ENCODE results near the gene OR2T12. TPM values are rescaled to one million over a fixed set of nuclear protein-coding genes. Genes with fewer than 3 reads are reported as not detected.

OR2T12 gene, protein sequence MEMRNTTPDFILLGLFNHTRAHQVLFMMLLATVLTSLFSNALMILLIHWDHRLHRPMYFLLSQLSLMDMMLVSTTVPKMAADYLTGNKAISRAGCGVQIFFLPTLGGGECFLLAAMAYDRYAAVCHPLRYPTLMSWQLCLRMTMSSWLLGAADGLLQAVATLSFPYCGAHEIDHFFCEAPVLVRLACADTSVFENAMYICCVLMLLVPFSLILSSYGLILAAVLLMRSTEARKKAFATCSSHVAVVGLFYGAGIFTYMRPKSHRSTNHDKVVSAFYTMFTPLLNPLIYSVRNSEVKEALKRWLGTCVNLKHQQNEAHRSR
- not detected for total RNA-seq
- polyA plus RNA-seq = not detected
- long read RNA-seq, donor 1 = 0 reads
- long read RNA-seq, donor 2 = 0 reads
- long read RNA-seq, donor 3 = 0 reads

- no peaks in the 10 kb centered on the region for H3K36me3 ChIP-seq
- intact Hi-C loops (cut with DNase I) = no loop called here
- H3K9me3 ChIP-seq = no peaks in the 10 kb centered on the region
- no peak within 1 kb of the TSS for H3K27ac ChIP-seq
- no peaks in the 10 kb centered on the region for H3K27me3 ChIP-seq
- TF ChIP-seq POLR2A (IDR thresholded peaks at IDR 0.05) (no peak), EP300 (IDR thresholded peaks at IDR 0.05) (no peak), CTCF (IDR thresholded peaks at IDR 0.05) (no peak)
- 78 to 85% (median 83%) methylated on average over 1 of the region's 1 CpG for WGBS, 3 donors
- no peak within 1 kb of the TSS for H3K4me3 ChIP-seq
- H3K4me1 ChIP-seq (ENCODE audit: insufficient read depth) = no peaks in the 10 kb centered on the region
- no peak for DNase-seq
These were observed at the start of gene OR2T12 for GRCh38 chr1:248303324-248303723. Gene OR2T12, minus strand, starts transcription at chr1:248303424. Its CDS starts 7,846 bp downstream, at chr1:248295578.

GRCh38 chr1:248348475-248348874, 45.3 kb upstream of the OR2T12 start, which contains the start of gene OR14C36:
Gene OR14C36, plus strand, starts transcription at chr1:248348775. Its CDS starts 0 bp downstream, at chr1:248348775.
- H3K27me3 ChIP-seq = no peaks in the 10 kb centered on the region
- no peaks in the 10 kb centered on the region for H3K4me1 ChIP-seq (ENCODE audit: insufficient read depth)
- no peaks in the 10 kb centered on the region for H3K9me3 ChIP-seq
- H3K36me3 ChIP-seq = no peaks in the 10 kb centered on the region
- no peak for TF ChIP-seq POLR2A (IDR thresholded peaks at IDR 0.05)
- no peak for TF ChIP-seq EP300 (IDR thresholded peaks at IDR 0.05)
- TF ChIP-seq CTCF (IDR thresholded peaks at IDR 0.05) = no peak
- H3K27ac ChIP-seq = no peak within 1 kb of the TSS
- intact Hi-C loops (cut with DNase I) = no loop called here
- WGBS, 3 donors = 66 to 73% (median 70%) methylated on average over 4 of the region's 4 CpGs
- H3K4me3 ChIP-seq = no peak within 1 kb of the TSS
- no peak for DNase-seq

GRCh38 chr1:248343451-248343850, 40.2 kb upstream of the OR2T12 start:
- intact Hi-C loops (cut with DNase I) = no loop called here
- 38 to 51% (median 47%) methylated on average over 3 of the region's 3 CpGs for WGBS, 3 donors
- no peaks in the 10 kb centered on the region for H3K36me3 ChIP-seq
- H3K9me3 ChIP-seq = no peaks in the 10 kb centered on the region
- H3K4me1 ChIP-seq (ENCODE audit: insufficient read depth) = no peaks in the 10 kb centered on the region
- TF ChIP-seq EP300 (IDR thresholded peaks at IDR 0.05) = no peak
- no peaks in the 10 kb centered on the region for H3K27me3 ChIP-seq
- no peak for DNase-seq
- no peak overlapping the region for H3K27ac ChIP-seq
- no peak overlapping the region for H3K4me3 ChIP-seq

DNA sequence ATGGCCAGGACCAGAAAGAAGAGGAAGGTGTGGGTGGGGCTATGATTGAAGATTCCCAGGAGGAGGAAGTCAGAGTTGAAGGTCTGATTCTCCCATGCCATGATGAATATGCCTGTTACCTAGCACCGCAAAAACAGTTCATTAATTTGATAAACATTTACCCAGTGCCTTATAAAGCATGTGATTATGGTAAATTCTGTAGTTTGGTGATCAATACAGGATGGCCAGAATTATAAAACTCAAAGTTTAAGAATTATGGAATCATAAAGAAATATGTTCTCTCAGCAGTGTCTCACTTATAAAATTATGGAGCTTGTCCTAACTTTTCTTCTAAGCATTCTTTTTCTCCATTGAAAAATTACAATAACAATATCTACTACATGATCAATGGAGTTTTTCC, 21.2 kb upstream of the OR2T12 start, which contains the start of gene OR2M7:
OR2M7 (minus strand) TSS at position 101 of the 400 bp plus-strand sequence; CDS start at position 101, 0 bp downstream.
- no peak within 1 kb of the TSS for H3K27ac ChIP-seq

More for the DNA sequence above, 21.2 kb upstream of the OR2T12 start, which contains the start of gene OR2M7:
- intact Hi-C loops (cut with DNase I) = no loop called here
- no peak within 1 kb of the TSS for H3K4me3 ChIP-seq
- H3K4me1 ChIP-seq (ENCODE audit: insufficient read depth) = no peaks in the 10 kb centered on the region
- DNase-seq = no peak
- no peaks in the 10 kb centered on the region for H3K36me3 ChIP-seq
- H3K27me3 ChIP-seq = no peaks in the 10 kb centered on the region
- no peaks in the 10 kb centered on the region for H3K9me3 ChIP-seq
- WGBS, 3 donors = 74 to 87% (median 86%) methylated on average over 1 of the region's 1 CpG
- no peak for TF ChIP-seq EP300 (IDR thresholded peaks at IDR 0.05)
- TF ChIP-seq CTCF (IDR thresholded peaks at IDR 0.05) = no peak
- no peak for TF ChIP-seq POLR2A (IDR thresholded peaks at IDR 0.05)
